Right lobe of liver (tissue), 6 donors: ENCODE data around the gene LRFN2. TPM values are rescaled to one million over a fixed set of nuclear protein-coding genes. Genes with fewer than 3 reads are reported as not detected.

ENCODE experiments used
- ATAC-seq, 4 donors: fragments of 200-7000 bp; cut with Tn5 transposase; one replicate each; pipeline ENCODE4 v1.9.1; 2020; ENCODE audit warnings: mild to moderate bottlenecking in 4 of 4, moderate library complexity in 4 of 4
- DNase-seq, 3 donors: peaks; one replicate each; pipeline ENCODE4 v3.0.0-alpha.2; 2020
- H3K27ac ChIP-seq, 3 donors: fragments of 200-600 bp; one replicate each; pipeline ENCODE4 v1.8.0; 2022
- H3K27me3 ChIP-seq, 2 donors: fragments of 200-600 bp; one replicate each; pipeline ENCODE4 v1.8.0; 2022
- H3K36me3 ChIP-seq, 4 donors: fragments of 200-600 bp; sonication (generic) in 1 of 4; one replicate each; pipeline versions ENCODE4 v1.5.1 to v1.8.0; 2017 to 2022; ENCODE audit warnings: control low read depth in 1 of 4
- H3K4me1 ChIP-seq, 4 donors: fragments of 200-600 bp; sonication (generic) in 1 of 4; one replicate each; pipeline versions ENCODE4 v1.5.1 to v1.8.0; 2017 to 2022; ENCODE audit warnings: control low read depth in 1 of 4
- H3K4me3 ChIP-seq, 3 donors: fragments of 200-600 bp; one replicate each; pipeline ENCODE4 v1.8.0; 2022
- H3K9me3 ChIP-seq, 4 donors: fragments of 200-600 bp; sonication (generic) in 1 of 4; one replicate each; pipeline versions ENCODE4 v1.5.1 to v1.8.0; 2017 to 2022; ENCODE audit warnings: control low read depth in 1 of 4
- POLR2A ChIP-seq: fragments of 450-650 bp; IDR thresholded peaks from one replicate; pipeline ENCODE4 v1.6.1; 2017; ENCODE audit warnings: antibody characterized with exemption, mild to moderate bottlenecking
- WGBS: methylation state at CpG from one replicate; pipeline ENCODE4 v1.1.6; 2018; ENCODE audit warnings: low coverage, low lambda C conversion rate; ENCODE audit not compliant: insufficient coverage; ENCODE audit errors: missing lambda C conversion rate; 5-methylcytosine and 5-hydroxymethylcytosine counted together
- intact Hi-C, 2 donors: fragments of 100-400 bp; cut with DNase I; formaldehyde crosslinking; loops; one replicate each; pipeline versions ENCODE4 v1.11.2 to v1.14.1; 2022
- total RNA-seq, 6 experiments: library from RNA; depleted of rRNA in 2 of 6; stranded (reverse); fragments of >200 nt in 2 of 6; fragmentation: NEBNext Ultra II Directional in 3 of 6; extraction: Animal tissue kit (Norgen Biotek cat#: 25700) in 3 of 6; gene quantifications; one replicate each; pipeline versions ENCODE4 v1.1.0 to v1.2.4, GENCODE V29; 2016 to 2023
- TF ChIP-seq, protein P1 (sequence below), 4 donors: fragments of 200-600 bp in 3 of 4; fragments of 450-650 bp in 1 of 4; IDR thresholded peaks; one replicate each; pipeline versions ENCODE4 v1.5.1 to v1.8.0; 2016 to 2022; ENCODE audit warnings: antibody characterized with exemption in 4 of 4, mild to moderate bottlenecking in 2 of 4
- donor health status: DM: no; HTN: yes; CAD: no.
- donor health status: DM: no; HTN: no; CAD: no.
- donor health status: DM: no; HTN: no; CAD: no.
- donor health status: DM: no; HTN: yes; CAD: no.
- donor health status: DM: no; HTN: yes; CAD: no.

The LRFN2 gene
- total RNA-seq, 6 experiments from 2014 or later: 0.19 TPM; not detected in 5

DNA sequence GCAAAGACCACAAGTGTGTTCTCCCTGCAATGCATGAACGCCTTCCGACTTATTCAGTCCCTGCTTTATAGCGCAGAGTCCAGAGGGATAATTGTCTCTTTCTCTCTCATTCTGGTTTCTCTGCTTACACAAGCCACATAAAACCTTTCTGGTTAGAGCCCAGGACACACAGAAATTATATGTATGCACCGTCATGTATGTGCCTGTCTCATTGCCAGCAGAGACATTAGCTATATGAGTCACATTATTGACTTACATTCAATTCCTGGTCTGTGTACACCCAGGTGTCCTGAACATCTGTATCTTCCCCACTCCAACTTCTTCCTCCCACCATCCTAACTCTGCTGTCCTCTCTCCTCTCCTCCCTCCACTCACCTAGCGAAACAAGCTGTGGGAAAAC lies 44.0 kb downstream of the LRFN2 start:
- intact Hi-C loops: no loop called here
- TF ChIP-seq POLR2A: no peak
- TF ChIP-seq, protein P1, sequence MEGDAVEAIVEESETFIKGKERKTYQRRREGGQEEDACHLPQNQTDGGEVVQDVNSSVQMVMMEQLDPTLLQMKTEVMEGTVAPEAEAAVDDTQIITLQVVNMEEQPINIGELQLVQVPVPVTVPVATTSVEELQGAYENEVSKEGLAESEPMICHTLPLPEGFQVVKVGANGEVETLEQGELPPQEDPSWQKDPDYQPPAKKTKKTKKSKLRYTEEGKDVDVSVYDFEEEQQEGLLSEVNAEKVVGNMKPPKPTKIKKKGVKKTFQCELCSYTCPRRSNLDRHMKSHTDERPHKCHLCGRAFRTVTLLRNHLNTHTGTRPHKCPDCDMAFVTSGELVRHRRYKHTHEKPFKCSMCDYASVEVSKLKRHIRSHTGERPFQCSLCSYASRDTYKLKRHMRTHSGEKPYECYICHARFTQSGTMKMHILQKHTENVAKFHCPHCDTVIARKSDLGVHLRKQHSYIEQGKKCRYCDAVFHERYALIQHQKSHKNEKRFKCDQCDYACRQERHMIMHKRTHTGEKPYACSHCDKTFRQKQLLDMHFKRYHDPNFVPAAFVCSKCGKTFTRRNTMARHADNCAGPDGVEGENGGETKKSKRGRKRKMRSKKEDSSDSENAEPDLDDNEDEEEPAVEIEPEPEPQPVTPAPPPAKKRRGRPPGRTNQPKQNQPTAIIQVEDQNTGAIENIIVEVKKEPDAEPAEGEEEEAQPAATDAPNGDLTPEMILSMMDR (IDR thresholded peaks at IDR 0.05): no peak
- no peak for DNase-seq

DNA sequence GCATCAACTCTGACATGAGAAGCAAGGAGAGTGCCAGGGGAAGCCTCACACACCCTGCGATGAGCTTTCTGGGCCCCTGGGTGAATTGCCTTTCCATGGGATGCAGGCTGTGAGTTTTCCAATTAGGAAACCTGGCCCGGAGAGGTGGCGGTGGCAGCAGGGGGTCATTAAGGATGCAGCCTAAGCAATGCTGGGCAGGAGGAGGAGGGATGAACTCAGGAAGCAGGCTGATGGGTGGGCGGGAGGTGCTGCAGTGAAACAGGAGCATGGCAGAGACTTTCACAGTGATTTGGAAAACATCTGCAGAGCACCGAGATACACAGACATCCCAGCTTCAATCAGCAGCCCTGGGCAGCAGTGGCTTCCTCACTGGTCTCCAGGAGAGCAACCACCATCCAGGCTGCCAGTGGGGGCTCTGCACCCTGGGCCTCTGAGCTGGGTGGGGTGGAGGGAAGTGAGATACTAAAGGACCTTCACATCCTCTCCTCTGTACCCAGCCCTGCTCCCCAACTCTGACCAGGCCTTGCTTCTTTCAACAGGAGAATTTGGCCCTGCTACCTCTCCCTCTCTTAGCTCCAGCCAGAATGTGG lies 44.9 kb downstream of the LRFN2 start:
- H3K9me3 ChIP-seq: no peaks in the 10 kb centered on the region
- ATAC-seq: no peak

More for the DNA sequence above, 44.0 kb downstream of the LRFN2 start:
- Histone ChIP-seq H3K4me1 (no peaks in the 10 kb centered on the region), H3K4me3 (no peak overlapping the region), H3K36me3 (no peaks in the 10 kb centered on the region), H3K9me3 (no peaks in the 10 kb centered on the region), H3K27me3 (no peaks in the 10 kb centered on the region), H3K27ac (no peak overlapping the region)
- WGBS: 20% methylated on average over 2 of the region's 5 CpGs
- ATAC-seq: no peak

DNA sequence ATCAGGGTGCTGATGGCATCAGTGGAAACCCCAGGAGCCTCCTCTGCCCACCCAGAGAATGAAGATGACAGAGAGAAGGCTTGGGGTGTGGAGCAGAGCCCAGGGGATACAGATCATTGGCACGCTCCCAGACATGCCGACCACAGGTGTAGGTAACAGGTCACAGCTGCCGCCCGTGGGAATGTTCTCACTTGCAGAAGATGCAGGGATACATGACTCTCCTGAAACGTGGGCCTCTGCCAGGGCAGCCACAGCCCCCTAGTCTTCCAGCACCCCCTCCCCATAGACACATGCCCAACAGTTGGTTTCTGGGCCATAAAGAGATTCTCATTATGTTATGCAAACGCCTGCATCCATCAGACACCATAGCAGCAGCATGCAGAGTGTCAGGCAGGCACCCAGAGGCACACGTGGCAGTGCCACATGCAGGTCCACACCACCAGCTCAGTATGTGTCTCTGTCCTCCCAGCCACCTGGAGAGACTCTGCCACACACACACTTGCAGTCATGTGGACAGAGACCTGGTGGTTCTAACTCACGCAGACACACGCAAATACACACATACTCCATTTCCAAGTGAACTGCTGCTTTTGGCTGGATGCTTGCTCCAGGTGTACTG lies 45.5 kb downstream of the LRFN2 start:
- TF ChIP-seq, protein P1 (IDR thresholded peaks at IDR 0.05): no peak
- no peak for TF ChIP-seq POLR2A
- no peaks in the 10 kb centered on the region for H3K4me1 ChIP-seq
- DNase-seq (no peak), ATAC-seq (no peak)
- H3K4me3 ChIP-seq: no peak overlapping the region
- intact Hi-C loops: no loop called here
- H3K9me3 ChIP-seq: no peaks in the 10 kb centered on the region
- H3K36me3 ChIP-seq: no peaks in the 10 kb centered on the region
- no peaks in the 10 kb centered on the region for H3K27me3 ChIP-seq
- WGBS: 16% methylated on average over 3 of the region's 9 CpGs
- no peak overlapping the region for H3K27ac ChIP-seq

More for the DNA sequence above, 44.9 kb downstream of the LRFN2 start:
- intact Hi-C loops: no loop called here
- TF ChIP-seq POLR2A: no peak
- TF ChIP-seq, protein P1 (IDR thresholded peaks at IDR 0.05): no peak
- 83% methylated on average over 1 of the region's 5 CpGs for WGBS
- Histone ChIP-seq H3K4me3 (no peak overlapping the region), H3K4me1 (no peaks in the 10 kb centered on the region), H3K27me3 (no peaks in the 10 kb centered on the region), H3K36me3 (no peaks in the 10 kb centered on the region), H3K27ac (no peak overlapping the region)
- no peak for DNase-seq

DNA sequence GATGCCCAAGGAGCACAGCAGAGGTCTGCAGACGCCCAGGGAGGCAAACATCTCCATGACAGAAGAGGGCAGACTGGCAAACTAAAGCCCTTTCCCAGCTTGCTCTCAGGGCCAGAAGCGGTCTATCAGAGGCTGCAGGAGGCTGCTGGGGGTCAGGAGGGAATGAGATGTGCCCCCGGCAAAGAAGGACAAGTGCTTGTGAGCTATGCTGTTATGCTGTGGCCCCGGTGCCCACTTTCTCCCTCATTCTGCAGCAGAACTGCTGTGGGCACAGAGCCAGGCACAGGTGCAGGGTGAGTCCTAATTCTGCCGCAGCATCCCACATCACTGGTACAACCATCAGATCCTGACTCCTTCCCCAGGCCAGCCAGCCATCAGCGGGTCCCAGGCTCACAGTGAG lies 46.4 kb downstream of the LRFN2 start:
- DNase-seq (no peak), ATAC-seq (no peak)
- no peak overlapping the region for H3K27ac ChIP-seq
- intact Hi-C loops: no loop called here
- H3K4me3 ChIP-seq: no peak overlapping the region
- H3K9me3 ChIP-seq: no peaks in the 10 kb centered on the region
- WGBS: 50% methylated on average over 1 of the region's 6 CpGs
- no peak for TF ChIP-seq POLR2A
- TF ChIP-seq, protein P1 (IDR thresholded peaks at IDR 0.05): no peak
- no peaks in the 10 kb centered on the region for H3K4me1 ChIP-seq
- no peaks in the 10 kb centered on the region for H3K36me3 ChIP-seq
- H3K27me3 ChIP-seq: no peaks in the 10 kb centered on the region
